Cerebellar cortex (tissue), 1 donor: Measurements from ENCODE around the gene RAP1GAP2.
"Not testable (repeated sequence)": the region's sequence is repeated elsewhere in the genome, so short reads cannot be mapped to it uniquely, and the experiment has no call there.

Experiments
- DNase-seq: peaks from one replicate; pipeline ENCODE4 v3.0.0-alpha.2; 2015; ENCODE audit warnings: low spot score

The RAP1GAP2 gene

DNA sequence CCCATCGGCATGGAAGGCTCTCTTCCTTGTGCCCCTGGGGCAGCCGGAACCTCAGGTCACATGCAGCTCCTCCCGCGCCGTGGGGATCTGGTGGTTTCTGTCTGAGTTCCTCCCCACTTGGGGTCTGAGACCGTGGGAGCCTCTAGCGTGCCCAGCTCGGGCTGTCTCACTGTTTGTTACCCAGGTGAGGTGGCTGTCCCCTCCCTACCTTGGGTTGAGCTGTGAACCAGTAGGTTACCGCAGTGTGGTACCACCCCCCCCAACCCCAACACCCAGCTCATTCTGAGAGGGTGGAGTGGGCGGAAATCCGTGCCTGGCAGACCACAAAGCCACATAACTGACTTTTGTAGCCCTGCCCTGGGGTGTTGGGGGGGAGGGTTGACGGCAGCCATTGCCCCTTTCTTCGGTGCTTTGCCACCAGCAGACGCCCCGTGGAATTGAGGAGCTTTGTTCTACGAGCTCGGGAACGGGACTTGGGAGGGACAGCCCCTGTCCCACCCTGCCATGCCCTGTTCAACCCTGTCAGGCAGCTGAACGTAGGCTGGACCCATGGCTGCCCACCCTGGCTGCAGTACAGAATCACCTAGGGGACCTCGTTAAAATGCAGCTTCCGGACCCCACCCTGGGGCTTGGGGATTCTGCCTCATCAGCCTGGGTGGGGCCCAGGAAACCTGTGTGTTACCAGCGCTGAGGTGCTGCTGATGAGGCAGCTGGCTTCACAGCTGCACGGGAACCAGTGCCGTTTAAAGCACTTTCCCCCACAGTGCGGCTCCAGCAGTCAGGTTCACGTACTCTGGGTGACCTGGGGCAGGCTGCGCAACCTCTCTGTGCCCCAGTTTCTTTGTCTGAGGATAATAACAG is 18.5 kb downstream of the RAP1GAP2 start:
- no peak for DNase-seq

DNA sequence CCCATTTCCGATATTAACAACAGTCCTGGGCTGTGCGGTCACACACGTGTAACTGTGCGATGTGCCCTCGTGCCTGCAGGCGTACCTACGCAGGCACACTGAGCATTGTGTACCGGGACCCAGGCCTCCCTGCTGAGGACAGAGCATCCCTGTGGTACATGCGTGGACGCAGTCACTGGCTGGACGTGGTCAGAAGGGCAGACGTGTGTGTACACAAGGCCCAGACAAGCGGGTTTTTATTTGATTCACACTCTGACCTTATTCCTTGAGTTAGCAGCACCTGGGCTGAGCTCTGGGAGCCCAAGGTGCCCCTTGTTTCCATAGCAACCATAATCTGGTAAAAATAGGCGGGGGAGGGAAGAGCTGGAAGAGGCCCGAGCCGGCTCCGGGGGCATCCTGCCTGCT is 19.5 kb downstream of the RAP1GAP2 start:
- DNase-seq = peak; percentile 67

DNA sequence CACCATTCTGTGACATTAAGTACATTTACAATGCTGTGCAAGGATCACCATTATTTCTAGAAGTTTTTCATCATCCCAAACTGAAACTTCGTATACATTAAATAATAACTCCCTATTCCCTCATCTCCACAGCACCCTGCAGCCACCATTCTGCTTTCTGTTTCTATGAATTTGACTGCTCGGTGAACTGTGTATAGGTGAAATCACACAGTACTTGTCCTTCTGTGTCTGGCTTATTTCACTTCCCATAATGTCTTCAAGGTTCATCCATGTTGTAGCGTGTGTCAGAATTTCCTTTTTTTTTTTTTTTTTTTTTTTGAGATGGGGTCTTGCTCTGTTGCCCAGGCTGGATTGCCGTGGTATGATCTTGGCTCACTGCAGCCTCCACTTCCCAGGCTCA is 20.4 kb downstream of the RAP1GAP2 start:
- no peak for DNase-seq

DNA sequence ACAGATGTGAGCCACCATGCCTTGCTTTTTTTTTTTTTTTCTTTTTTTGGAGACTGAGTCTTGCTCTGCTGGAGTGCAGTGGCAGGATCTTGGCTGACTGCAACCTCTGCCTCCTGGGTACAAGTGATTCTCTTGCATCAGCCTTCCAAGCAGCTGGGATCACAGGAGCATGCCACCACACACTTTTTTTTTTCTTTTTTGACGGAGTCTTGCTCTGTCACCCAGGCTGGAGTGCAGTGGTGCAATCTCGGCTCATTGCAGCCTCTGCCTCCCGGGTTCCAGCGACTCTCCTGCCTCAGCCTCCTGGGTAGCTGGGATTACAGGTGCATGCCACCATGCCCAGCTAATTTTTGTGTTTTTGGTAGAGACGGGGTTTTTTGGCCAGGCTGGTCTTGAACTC is 23.1 kb downstream of the RAP1GAP2 start:
- not testable (repeated sequence) for DNase-seq

DNA sequence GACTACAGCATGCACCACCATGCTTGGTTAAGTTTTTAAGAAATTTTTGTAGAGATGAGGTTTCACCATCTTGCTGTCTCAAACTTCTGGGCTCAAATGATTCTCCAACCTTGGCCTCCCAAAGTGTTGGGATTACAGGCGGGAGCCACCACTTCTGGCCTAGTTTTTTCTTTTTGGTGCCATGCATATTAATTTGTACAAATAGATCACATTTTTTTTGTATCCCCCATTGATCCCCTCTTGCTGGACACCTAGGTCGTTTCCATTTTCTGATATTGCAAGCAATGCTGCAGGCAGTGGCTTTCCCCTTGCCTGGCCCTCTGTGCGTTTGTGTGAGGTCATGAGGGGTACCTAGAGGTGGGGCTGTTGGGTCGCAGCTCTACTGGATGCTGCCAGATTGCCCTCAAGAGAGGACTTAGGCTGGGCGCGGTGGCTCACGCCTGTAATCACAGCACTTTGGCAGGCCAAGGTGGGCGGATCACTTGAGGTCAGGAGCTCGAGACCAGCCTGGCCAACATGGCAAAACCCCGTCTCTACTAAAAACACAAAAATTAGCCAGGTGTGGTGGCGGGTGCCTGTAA is 23.8 kb downstream of the RAP1GAP2 start:
- DNase-seq = no peak

DNA sequence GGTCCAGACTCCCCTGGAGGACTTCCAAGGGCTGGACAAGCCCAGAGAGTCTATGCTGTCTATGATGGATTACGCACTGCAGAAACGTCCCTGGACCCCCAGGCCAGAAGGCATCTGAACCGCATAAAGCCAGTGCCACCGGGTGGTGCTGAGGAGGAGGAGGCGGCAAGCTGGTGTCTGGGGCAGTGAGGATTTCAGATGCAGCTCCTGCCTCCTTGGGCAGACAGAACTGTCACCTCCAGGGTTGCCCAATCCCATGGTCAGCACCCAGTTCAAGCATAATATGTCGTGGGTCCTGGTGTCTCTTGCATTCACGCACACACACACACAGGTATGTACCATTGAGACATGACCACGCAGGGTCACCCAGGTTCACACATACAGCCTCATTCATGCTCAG is 25.6 kb downstream of the RAP1GAP2 start:
- DNase-seq = no peak

DNA sequence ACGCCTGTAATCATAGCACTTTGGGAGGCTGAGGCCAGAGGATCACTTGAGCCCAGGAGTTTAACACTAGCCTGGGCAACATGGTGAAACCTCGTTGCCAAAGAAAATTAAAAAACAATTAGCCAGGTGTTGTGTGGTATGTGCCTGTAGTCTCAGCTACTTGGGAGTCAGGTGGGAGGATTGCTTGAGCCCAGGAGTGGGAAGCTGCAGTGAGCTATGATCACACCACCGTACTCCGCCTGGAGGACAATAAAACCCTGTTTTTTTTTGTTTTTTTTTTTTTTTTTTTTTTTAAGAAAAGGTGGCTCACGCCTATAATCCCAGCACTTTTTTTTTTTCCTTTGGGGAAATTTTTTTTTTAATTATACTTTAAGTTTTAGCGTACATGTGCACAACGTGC is 26.1 kb downstream of the RAP1GAP2 start:
- no peak for DNase-seq

DNA sequence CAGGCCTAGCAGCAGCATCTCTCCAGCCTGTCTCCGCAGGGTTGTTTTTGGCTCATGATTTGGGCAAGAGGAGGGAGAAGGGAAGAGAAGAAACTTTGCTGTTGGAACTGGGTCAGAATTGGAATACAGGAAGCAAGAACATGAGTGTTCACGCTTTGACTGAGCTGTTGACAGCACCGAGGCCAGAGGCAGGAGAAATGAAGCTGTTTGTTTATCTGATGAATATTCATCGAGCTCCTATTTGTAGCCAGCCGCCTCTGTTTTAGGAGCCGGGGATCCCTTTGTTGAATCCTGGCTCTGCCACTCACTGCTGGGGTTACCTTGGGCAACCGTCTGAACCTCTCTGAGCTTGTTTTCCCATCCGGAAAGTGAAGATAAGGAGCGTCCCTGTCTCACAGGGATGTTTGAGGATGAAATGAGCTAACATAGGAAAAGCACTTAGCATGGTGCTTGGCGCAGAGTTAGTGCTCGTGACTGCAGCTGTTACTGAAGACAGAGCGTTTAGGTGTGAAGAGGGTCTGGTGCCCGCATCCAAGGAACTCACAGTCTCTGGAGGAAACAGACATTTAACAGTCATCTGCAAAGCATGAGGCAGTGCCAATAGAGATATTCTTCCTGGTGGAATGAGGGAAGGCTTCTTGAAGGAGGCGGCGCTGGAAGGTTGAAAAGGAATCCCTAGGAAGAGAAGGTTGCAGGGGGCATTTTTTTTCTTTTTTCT is 29.2 kb downstream of the RAP1GAP2 start:
- no peak for DNase-seq

DNA sequence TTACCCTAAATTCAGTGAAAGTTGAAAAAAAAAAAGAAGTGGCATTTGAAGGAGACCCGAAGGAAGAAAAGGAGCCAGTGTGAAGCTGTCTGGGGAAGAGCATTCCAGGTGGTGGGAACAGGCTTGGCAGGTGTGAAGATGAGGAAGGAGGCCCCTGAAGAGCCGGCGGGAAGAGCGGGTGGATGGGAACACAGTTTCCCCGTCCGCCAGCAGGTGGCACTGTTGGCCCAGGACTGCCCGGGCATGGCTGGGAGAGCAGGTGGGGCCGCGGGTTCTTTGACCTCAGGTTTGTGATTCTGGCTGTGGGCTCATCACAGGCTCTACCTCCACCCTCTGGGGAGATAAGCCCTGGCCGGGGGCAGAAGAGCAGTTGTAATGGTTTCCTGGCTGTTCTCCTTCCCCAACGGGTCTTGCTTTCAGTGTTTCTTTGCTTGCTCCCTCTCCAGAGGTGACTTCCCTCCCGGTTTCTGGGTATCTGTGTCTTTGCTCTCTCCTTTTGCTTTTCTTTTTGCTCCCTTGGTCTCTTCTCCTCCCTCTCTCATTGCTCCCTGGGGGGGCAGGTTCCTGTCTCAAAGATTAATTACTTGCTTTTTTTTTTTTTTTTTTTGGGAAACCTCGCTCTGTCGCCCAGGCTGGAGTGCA is 32.3 kb downstream of the RAP1GAP2 start:
- DNase-seq = peak; percentile 72

DNA sequence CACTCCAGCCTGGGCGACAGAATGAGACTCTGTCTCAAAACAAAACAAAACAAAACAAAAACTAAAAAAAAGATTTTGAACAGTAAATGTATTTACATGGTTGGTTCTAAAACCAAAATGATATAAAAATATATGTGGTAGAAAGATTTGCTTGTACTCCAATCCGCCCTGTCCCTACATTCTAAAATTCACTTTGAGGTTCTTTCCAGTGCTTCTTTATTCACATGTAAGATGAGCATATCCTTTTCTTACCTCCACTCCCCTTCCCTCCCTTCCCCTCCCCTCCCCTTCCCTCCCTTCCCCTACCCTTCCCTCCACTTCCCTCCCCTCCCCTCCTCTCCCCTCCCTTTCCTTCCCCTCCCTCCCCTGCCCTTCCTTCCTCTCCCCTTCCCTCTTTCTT is 34.4 kb downstream of the RAP1GAP2 start:
- DNase-seq = no peak

DNA sequence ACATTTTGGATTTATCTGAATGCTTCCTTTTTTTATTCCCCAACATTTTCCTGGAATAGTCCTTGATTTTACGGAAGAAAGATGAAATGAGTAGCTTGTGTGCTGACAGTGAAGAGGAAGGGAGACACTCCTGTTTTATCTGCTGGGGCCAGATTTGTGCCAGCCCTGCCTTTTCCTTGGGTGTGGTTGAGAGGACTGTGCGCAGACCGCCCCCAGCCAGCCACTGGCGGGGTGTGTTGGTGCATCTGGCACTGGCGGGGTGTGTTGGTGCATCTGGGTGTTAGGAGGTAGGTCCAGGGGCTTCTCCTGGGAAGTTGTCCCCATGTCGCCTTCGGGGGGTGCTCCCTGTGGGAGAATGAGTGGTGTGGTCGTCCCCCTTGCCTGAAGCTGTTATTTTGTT is 39.5 kb downstream of the RAP1GAP2 start:
- no peak for DNase-seq

DNA sequence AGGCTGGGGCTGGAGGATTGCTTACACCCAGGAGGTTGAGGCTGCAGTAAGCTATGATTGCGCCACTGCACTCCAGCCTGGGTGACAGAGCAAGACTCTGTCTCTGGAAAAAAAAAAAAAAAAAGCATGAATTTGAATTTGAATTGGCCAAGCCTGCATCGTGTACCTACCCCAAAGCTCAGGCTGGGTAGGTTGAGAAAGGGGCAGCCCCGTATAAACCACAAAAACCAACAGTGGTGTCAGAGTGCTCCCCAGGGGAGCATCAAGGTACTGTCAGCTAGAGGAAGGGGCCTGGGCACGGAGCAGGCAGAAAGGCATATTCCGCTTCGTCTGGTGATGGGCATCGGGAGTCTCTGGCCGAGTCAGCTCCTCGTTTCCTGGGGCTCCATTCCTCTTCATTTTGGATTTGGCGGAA is 40.9 kb downstream of the RAP1GAP2 start:
- peak; percentile 58 for DNase-seq

DNA sequence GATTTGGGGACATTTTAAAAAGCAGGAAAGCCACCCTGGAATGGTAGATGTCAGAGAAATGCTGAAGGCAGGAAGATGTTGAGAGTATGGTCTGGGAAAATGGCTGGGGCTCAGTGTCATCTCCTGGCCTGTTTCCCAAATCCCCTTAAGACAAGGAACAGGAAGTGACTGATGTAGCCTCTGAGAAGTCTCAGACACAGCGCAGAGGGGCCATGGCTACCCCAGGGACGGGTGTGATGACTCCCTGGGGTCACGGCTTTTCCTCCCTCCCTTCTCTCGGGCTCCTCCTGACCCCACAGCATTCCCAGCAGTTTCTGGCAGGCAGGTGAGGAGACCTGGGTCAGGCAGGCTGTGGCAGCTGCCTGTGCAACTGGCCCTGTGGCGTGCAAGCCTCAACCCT is 45.4 kb downstream of the RAP1GAP2 start:
- DNase-seq = no peak

DNA sequence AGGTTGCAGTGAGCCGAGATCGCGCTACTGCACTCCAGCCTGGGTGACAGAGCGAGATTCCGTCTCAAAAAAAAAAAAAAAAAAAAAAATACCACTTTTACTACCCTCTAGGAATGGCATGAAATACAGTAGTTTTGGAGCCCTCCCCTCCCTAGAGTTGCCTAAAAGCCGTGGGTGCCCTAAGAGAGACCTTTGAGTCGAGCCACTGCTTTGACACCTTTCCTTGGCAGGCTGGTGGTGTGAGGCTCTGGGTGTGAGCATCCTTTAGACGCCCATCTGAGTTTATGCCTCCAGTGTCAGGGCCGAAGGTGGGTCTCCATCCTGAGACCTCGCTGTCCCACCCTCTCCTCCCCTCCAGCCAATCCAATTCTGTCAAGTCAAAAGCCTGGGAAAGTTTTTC is 46.2 kb downstream of the RAP1GAP2 start:
- DNase-seq = no peak

DNA sequence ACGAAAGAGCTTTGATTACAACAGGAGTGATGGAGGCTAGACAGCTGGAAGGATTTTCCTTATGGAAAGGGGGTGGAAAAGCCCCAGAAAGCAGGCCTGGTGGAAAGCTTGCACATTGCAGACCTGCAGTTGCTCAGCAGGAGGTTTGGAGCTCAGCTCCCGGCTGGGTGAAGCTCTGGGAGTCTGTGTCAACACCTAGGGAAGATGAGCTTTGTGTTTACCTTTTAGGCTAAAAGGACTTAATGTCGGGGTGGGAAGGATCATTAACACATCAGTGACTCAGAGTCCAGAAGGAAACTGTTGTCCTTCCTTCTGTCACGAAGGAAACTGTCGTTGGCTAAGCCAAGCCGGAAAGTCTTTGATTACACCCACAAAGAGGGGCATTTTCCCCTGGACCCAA is 48.2 kb downstream of the RAP1GAP2 start:
- DNase-seq = no peak

DNA sequence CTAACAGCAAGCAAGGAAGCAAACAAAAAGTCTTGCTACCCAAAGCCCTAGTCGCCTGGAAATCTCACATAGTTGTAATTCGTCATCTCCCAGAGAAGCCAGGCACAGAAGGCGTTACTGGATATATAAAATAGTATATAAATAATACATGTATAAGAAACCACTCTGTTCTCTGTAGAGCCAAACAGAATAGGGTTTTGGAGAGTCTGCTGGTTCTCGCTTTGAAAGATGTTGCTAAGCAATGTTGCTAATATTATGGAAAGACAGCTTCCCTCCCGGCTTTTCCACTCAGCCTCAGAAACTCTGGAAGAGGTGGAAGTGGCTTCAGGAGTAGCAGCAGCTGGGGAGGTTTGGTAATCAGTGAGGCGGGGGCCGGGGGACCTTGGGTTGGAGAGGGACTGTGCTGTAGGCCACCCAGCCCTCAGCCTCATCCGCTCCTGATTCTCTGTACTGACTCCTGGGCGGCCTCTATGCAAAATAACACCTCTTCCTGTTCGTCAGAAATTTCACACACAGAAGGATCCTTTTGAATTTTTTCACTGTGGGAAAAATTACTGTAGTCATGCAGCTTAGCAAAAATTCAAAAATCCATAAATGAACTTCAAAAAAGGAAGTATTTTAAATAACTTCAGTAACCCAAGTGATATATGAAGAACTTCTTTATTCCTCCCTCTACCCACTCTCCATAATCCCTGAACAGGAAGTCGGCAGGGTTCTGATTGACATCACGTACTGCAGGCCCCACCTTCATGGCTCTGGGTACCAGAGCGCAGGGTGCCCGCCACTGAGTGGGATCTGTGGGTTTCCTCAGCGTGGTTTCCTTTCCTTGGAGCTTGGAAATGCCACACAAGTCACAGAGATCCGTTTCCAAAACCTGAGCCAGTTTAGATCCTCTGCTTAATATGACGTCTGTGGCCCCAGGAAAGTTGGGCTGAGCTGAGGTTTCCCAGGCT is 51.4 kb downstream of the RAP1GAP2 start:
- DNase-seq = no peak

DNA sequence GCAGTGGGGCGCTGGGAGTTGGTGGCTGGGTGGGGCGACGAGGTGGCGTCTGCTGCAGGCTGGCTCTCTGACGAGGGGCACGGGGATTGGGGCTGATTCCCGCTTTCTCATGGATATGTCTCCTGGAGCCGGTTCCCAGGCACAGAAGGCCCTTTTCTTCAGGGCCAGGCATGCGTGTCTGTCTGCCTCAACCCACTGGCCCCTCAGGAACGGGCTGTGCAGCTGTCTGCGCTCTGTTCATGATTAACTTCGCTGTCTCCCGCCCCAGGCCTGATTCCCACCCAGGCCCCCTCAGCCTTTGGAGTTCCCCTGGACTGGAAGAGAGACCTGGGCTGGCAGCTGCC is 53.1 kb downstream of the RAP1GAP2 start:
- DNase-seq = no peak

DNA sequence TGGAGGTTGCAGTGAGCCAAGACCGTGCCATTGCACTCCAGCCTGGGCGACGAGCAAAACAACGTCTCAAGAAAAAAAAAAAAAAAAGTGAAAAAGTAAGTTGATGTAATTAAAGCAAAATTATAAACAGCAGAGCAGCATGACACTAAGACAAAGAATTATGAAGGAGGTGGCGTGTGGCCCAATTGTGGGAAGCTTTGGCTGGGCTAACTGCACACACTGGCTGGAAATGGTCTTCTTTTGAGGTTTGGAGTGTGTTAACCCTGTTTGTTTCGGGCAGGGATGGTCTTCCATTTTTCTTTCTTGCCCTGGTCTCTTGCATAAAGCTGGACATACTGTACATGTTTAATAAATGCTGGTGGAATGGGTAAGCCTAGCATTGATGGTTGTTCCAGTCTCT is 54.8 kb downstream of the RAP1GAP2 start:
- DNase-seq = no peak

DNA sequence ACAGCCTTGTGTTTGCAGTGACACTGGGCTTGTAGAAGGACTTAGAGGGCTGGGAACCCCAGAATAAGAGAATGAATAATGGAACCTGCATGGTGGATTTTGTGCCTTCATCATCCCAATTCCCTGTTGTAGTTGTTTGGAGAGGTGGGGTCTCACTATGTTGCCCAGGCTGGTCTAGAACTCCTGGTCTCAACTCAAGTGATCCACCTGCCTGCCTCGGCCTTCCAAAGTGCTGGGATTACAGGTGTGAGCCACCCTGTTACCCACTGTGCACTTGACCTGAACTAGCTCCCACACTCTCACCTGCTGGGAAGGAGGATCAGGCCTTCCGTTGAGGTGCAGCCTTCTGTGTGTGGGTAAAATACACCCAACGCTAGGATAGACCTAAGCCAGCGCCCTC is 55.4 kb downstream of the RAP1GAP2 start:
- DNase-seq = no peak

DNA sequence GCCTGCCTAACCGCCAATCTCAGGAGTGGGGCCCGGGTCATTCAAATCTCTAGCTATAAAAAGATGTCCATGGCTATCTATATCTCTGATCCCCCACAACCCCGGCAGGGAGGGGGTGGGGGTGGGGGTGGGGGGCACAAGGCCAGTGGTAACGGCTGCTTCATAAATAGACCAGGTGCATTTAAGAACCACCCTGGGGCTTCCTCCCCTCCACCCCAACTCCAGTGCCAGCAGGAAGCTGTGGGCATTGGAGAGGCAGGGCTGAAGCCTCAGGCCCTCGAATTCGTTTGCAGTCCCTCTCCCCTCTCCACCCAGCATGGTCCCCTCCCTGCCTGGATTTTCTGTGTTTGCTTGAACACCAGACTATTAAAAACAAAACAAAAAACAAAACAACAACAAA is 56.0 kb downstream of the RAP1GAP2 start:
- DNase-seq = no peak

DNA sequence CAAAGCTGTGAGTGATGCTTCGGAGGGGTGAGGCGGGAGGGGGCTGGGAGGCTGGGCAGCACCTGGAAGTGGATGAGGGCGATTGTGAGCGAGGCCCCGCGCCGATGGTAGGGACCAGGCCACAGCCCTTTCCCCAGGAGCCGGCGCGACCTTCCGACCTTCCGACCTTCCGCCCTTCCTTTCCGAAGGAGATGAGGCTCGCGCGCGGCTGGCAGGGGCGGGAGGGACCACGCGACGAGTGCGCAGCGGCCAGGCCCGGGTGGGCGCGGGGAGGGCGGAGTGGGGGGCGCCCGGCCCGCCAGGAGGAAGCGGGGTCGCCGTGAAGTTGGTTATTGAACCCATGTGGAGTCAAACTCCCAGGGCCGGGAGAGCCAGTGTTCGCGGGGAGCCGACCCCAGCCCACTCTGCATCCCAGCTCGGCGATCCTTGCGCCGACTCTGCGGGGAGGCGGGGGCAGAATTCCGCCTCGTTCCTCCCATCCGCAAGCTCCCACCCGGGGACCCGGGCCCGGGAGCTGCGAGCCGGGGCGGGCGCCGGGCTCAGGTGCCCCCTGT is 56.6 kb downstream of the RAP1GAP2 start:
- DNase-seq = no peak
